CD4-positive, alpha-beta memory T cell (primary cell): ENCODE results near the gene FALEC. TPM values are rescaled to one million over a fixed set of nuclear protein-coding genes. Genes with fewer than 3 reads are reported as not detected.
"Not testable (repeated sequence)": the region's sequence is repeated elsewhere in the genome, so short reads cannot be mapped to it uniquely, and the experiment has no call there.

ENCODE experiments used
- CTCF ChIA-PET: fragments of 350-600 bp; sonication (Branson Sonifier 250); formaldehyde crosslinking; loops from one replicate; lab custom pipeline; 2021; ENCODE audit warnings: inconsistent platforms; ENCODE audit not compliant: partially characterized antibody; lab: Charles Lee
- POLR2A ChIA-PET: fragments of 350-600 bp; sonication (Branson Sonifier 250); formaldehyde crosslinking; loops from one replicate; lab custom pipeline; 2021; ENCODE audit not compliant: partially characterized antibody; lab: Charles Lee
- DNase-seq, 5 donors: peaks; one replicate each; pipeline versions ENCODE4 v3.0.0 to v3.0.0-alpha.2; 2020 to 2022; ENCODE audit warnings: mixed read lengths in 1 of 5
- H3K27ac ChIP-seq: one replicate; pipeline ENCODE4 v1.7.0; 2013; ENCODE audit warnings: low read depth, low read length
- H3K27me3 ChIP-seq: 2 replicates; pipeline ENCODE4 v1.7.0; 2013; ENCODE audit warnings: mild to moderate bottlenecking, low read length, moderate library complexity; ENCODE audit not compliant: insufficient read depth
- H3K36me3 ChIP-seq: 2 replicates; pipeline ENCODE4 v1.7.0; 2013; ENCODE audit warnings: mild to moderate bottlenecking, low read length, moderate library complexity; ENCODE audit not compliant: insufficient read depth
- H3K4me1 ChIP-seq: 2 replicates; pipeline ENCODE4 v1.7.0; 2013; ENCODE audit warnings: mild to moderate bottlenecking, low read length, moderate library complexity; ENCODE audit not compliant: insufficient read depth
- H3K4me3 ChIP-seq, 2 donors: one replicate each; pipeline ENCODE4 v1.7.0; 2013; ENCODE audit warnings: low read length in 2 of 2, mild to moderate bottlenecking in 1 of 2
- H3K9me3 ChIP-seq, 2 donors: one replicate each; pipeline ENCODE4 v1.7.0; 2013; ENCODE audit warnings: low read length in 2 of 2, control low read depth in 1 of 2; ENCODE audit not compliant: control insufficient read depth in 1 of 2
- H3K27ac Mint-ChIP-seq, 7 donors: one replicate each; pipeline ENCODE4 v1.8.0; 2020 to 2021; ENCODE audit warnings: mixed read lengths in 7 of 7, mild to moderate bottlenecking in 6 of 7, inconsistent platforms in 3 of 7, moderate library complexity in 3 of 7
- H3K27me3 Mint-ChIP-seq, 2 donors: one replicate each; pipeline ENCODE4 v1.8.0; 2020 to 2021; ENCODE audit warnings: mixed read lengths in 2 of 2
- H3K36me3 Mint-ChIP-seq, 2 donors: one replicate each; pipeline ENCODE4 v1.8.0; 2020 to 2021; ENCODE audit warnings: mixed read lengths in 2 of 2, inconsistent platforms in 1 of 2, mild to moderate bottlenecking in 1 of 2
- H3K4me1 Mint-ChIP-seq, 4 donors: one replicate each; pipeline ENCODE4 v1.8.0; 2020 to 2021; ENCODE audit warnings: mixed read lengths in 4 of 4, mild to moderate bottlenecking in 1 of 4
- H3K4me3 Mint-ChIP-seq, 8 donors: one replicate each; pipeline ENCODE4 v1.8.0; 2020 to 2021; ENCODE audit warnings: mixed read lengths in 8 of 8, mild to moderate bottlenecking in 7 of 8, moderate library complexity in 6 of 8, inconsistent platforms in 3 of 8
- H3K9me3 Mint-ChIP-seq, 8 donors: one replicate each; pipeline ENCODE4 v1.8.0; 2020 to 2021; ENCODE audit warnings: mixed read lengths in 8 of 8, mild to moderate bottlenecking in 5 of 8, inconsistent platforms in 3 of 8, moderate library complexity in 1 of 8
- intact Hi-C: fragments of 100-400 bp; cut with micrococcal nuclease; formaldehyde crosslinking; loops from one replicate; pipeline ENCODE4 v1.15.1; 2023
- polyA plus RNA-seq, 2 donors: library from polyadenylated mRNA; unstranded; fragments of 300-500 nt; fragmentation: Illumina TruSeq; gene quantifications; one replicate each; pipeline ENCODE4 v1.2.3, GENCODE V29; 2021
- total RNA-seq, 2 experiments: library from RNA; stranded (reverse); gene quantifications; one replicate each; pipeline ENCODE4 v1.2.3, GENCODE V29; 2021

Gene FALEC
- total and polyA plus RNA-seq, 4 experiments from 2014 or later, result 0.64 to 1.1 TPM; not detected in 2

GRCh38 chr1:150579945-150580642 is 64.5 kb downstream of the FALEC start:
- CTCF ChIA-PET, result interaction anchor here (0.8 to 16.7 kb wide), 9 partner anchors 10 to 577 kb away, joined by 3 to 433 read pairs (median 3); partner anchors contain the start of genes ENSA and RPRD2
- peak in 1 of 5 donors; percentile 40 for DNase-seq
- POLR2A ChIA-PET, result interaction anchor here (0.5 to 18.6 kb wide), 26 partner anchors 9 to 693 kb away, joined by 3 to 1751 read pairs (median 6); partner anchors contain the start of genes ANP32E, CERS2, CTSS and ENSA
- peaks cover 14 to 49% (median 21%) of the 10 kb centered on the region in 4 donors for H3K4me1 Mint-ChIP-seq
- Histone ChIP-seq H3K4me1 (peaks cover 24% of the 10 kb centered on the region), H3K27ac (peak overlapping the region; percentile 97), H3K9me3 (no peaks in the 10 kb centered on the region), H3K27me3 (no peaks in the 10 kb centered on the region), H3K36me3 (peaks cover 39% of the 10 kb centered on the region), H3K4me3 (peak overlapping the region; percentile 61 to 96)
- peak overlapping the region; percentile 71 to 98 (median 82) for H3K4me3 Mint-ChIP-seq
- H3K27me3 Mint-ChIP-seq, result no peaks in the 10 kb centered on the region
- peaks cover 42 to 45% of the 10 kb centered on the region in 2 donors for H3K36me3 Mint-ChIP-seq
- H3K9me3 Mint-ChIP-seq, result peaks cover 0 to 10% (median 3%) of the 10 kb centered on the region in 8 donors
- peak overlapping the region; percentile 94 to 99 (median 96) for H3K27ac Mint-ChIP-seq
- intact Hi-C loops, result loop anchor here (1.0 kb wide), 5 partner anchors 17 to 117 kb away; partner anchors contain the start of genes ENSA and GOLPH3L

GRCh38 chr1:150580966-150581365 is 65.4 kb downstream of the FALEC start:
- H3K27me3 Mint-ChIP-seq, result not testable (repeated sequence)
- H3K4me1 ChIP-seq, result peaks cover 15% of the 10 kb centered on the region
- CTCF ChIA-PET, result interaction anchor here (3.6 to 16.7 kb wide), 3 partner anchors 18 to 39 kb away, joined by 10 to 433 read pairs (median 47); no protein-coding TSS in a partner anchor

GRCh38 chr1:150581437-150581836 is 65.9 kb downstream of the FALEC start:
- Histone ChIP-seq H3K36me3 (peaks cover 26% of the 10 kb centered on the region), H3K4me1 (peaks cover 14% of the 10 kb centered on the region)
- H3K4me3 Mint-ChIP-seq, H3K9me3 ChIP-seq, H3K27me3 ChIP-seq, H3K27me3 Mint-ChIP-seq, H3K4me3 ChIP-seq, H3K27ac ChIP-seq, DNase-seq, H3K9me3 Mint-ChIP-seq, intact Hi-C loops: not testable (repeated sequence)
- H3K4me1 Mint-ChIP-seq, result peaks cover 13 to 35% (median 16%) of the 10 kb centered on the region in 4 donors
- ChIA-PET POLR2A (interaction anchor here (3.4 to 18.6 kb wide), 4 partner anchors 18 to 66 kb away, joined by 13 to 1751 read pairs (median 156); partner anchors contain the start of genes ENSA and FALEC), CTCF (interaction anchor here (3.6 to 16.7 kb wide), 3 partner anchors 18 to 38 kb away, joined by 10 to 433 read pairs (median 47); no protein-coding TSS in a partner anchor)
- H3K36me3 Mint-ChIP-seq, result peaks cover 28 to 31% of the 10 kb centered on the region in 2 donors
- peak overlapping the region in 2 of 7 donors; percentile 94 to 98 for H3K27ac Mint-ChIP-seq

More at GRCh38 chr1:150580966-150581365, 65.4 kb downstream of the FALEC start:
- DNase-seq, intact Hi-C loops, H3K27me3 ChIP-seq, H3K27ac ChIP-seq, H3K9me3 Mint-ChIP-seq, H3K9me3 ChIP-seq, H3K4me3 ChIP-seq: not testable (repeated sequence)
- peaks cover 33 to 36% of the 10 kb centered on the region in 2 donors for H3K36me3 Mint-ChIP-seq
- POLR2A ChIA-PET, result interaction anchor here (1.6 to 18.6 kb wide), 6 partner anchors 17 to 66 kb away, joined by 5 to 1751 read pairs (median 122); partner anchors contain the start of genes ENSA and FALEC
- H3K27ac Mint-ChIP-seq, result peak overlapping the region; percentile 94 to 99 (median 96)
- H3K4me1 Mint-ChIP-seq, result peaks cover 13 to 40% (median 17%) of the 10 kb centered on the region in 4 donors
- peaks cover 30% of the 10 kb centered on the region for H3K36me3 ChIP-seq
- peak overlapping the region in 7 of 8 donors; percentile 1 to 85 (median 48) for H3K4me3 Mint-ChIP-seq

GRCh38 chr1:150581962-150582361 is 66.4 kb downstream of the FALEC start:
- H3K27me3 ChIP-seq, H3K27me3 Mint-ChIP-seq, H3K27ac ChIP-seq, H3K4me3 ChIP-seq, H3K4me3 Mint-ChIP-seq, H3K9me3 ChIP-seq, DNase-seq, intact Hi-C loops, H3K9me3 Mint-ChIP-seq: not testable (repeated sequence)
- peaks cover 13 to 31% (median 16%) of the 10 kb centered on the region in 4 donors for H3K4me1 Mint-ChIP-seq
- ChIA-PET POLR2A (interaction anchor here (18.6 kb wide), 1 partner anchor 18 kb away, joined by 1751 read pairs; no protein-coding TSS in a partner anchor), CTCF (interaction anchor here (16.7 kb wide), 1 partner anchor 19 kb away, joined by 433 read pairs; no protein-coding TSS in a partner anchor)
- H3K36me3 Mint-ChIP-seq, result peaks cover 24 to 26% of the 10 kb centered on the region in 2 donors
- Histone ChIP-seq H3K36me3 (peaks cover 20% of the 10 kb centered on the region), H3K4me1 (peaks cover 14% of the 10 kb centered on the region)
- H3K27ac Mint-ChIP-seq, result peak overlapping the region in 1 of 7 donors; percentile 12

GRCh38 chr1:150582371-150582770 is 66.8 kb downstream of the FALEC start:
- Mint-ChIP-seq H3K27ac (peak overlapping the region in 1 of 7 donors; percentile 37), H3K9me3 (peaks cover 0 to 10% (median 3%) of the 10 kb centered on the region in 8 donors), H3K4me3 (no peak overlapping the region), H3K27me3 (no peaks in the 10 kb centered on the region), H3K36me3 (peaks cover 20 to 22% of the 10 kb centered on the region in 2 donors), H3K4me1 (peaks cover 13 to 28% (median 17%) of the 10 kb centered on the region in 4 donors)
- Histone ChIP-seq H3K27me3 (no peaks in the 10 kb centered on the region), H3K36me3 (peaks cover 16% of the 10 kb centered on the region), H3K4me3 (no peak overlapping the region), H3K27ac (no peak overlapping the region), H3K4me1 (peaks cover 14% of the 10 kb centered on the region), H3K9me3 (no peaks in the 10 kb centered on the region)
- ChIA-PET CTCF (interaction anchor here (0.7 to 16.7 kb wide), 2 partner anchors 19 to 41 kb away, joined by 3 to 433 read pairs; no protein-coding TSS in a partner anchor), POLR2A (interaction anchor here (18.6 kb wide), 1 partner anchor 19 kb away, joined by 1751 read pairs; no protein-coding TSS in a partner anchor)
- no peak for DNase-seq
- intact Hi-C loops, result no loop called here
